IMR-90 (cell line): ENCODE data around the gene PLCG2. TPM values are rescaled to one million over a fixed set of nuclear protein-coding genes. Genes with fewer than 3 reads are reported as not detected.

Experiments
- ATAC-seq: fragments of 200-7000 bp; cut with Tn5 transposase; 2 replicates; pipeline ENCODE4 v1.9.1; 2020; ENCODE audit warnings: low read depth, mild to moderate bottlenecking, moderate library complexity
- BruUV-seq: library from RNA; stranded (reverse); fragments of 400-500 nt; replicated peaks from 2 replicates; lab custom pipeline; 2021; lab: Mats Ljungman, UMichigan
- CTCF ChIA-PET: fragments of 300-600 bp; formaldehyde crosslinking; extraction: SDS; loops from one replicate; lab custom pipeline; 2021; ENCODE audit warnings: antibody characterized with exemption; lab: Yijun Ruan, JAX
- POLR2A ChIA-PET: fragments of 300-600 bp; sonication (Branson Sonifier 250); formaldehyde crosslinking; loops from one replicate; lab custom pipeline; 2022; ENCODE audit warnings: antibody characterized with exemption; ENCODE audit not compliant: unreplicated experiment; lab: Charles Lee
- DNase-seq: peaks from one replicate; pipeline ENCODE4 v3.0.0; 2013
- H2AFZ ChIP-seq: replicated peaks from 2 replicates; pipeline ENCODE3; 2013; ENCODE audit warnings: low read length, mild to moderate bottlenecking; ENCODE audit not compliant: poor library complexity
- H2AK5ac ChIP-seq: 2 replicates; pipeline ENCODE4 v1.6.1; 2013; ENCODE audit warnings: low read depth, low read length, inconsistent platforms
- H2AK9ac ChIP-seq: replicated peaks from 2 replicates; pipeline ENCODE3; 2013; ENCODE audit warnings: mild to moderate bottlenecking, low read depth, low read length, moderate library complexity; ENCODE audit not compliant: poor library complexity
- H2BK120ac ChIP-seq: 2 replicates; pipeline ENCODE4 v1.6.1; 2013; ENCODE audit warnings: low read depth, low read length, inconsistent platforms
- H2BK15ac ChIP-seq: 3 replicates; pipeline ENCODE4 v1.6.1; 2013; ENCODE audit warnings: low read depth, low read length, inconsistent platforms
- H2BK20ac ChIP-seq: 2 replicates; pipeline ENCODE4 v1.6.1; 2013; ENCODE audit warnings: low read depth, mild to moderate bottlenecking, inconsistent platforms, low read length, moderate library complexity
- H2BK5ac ChIP-seq: 2 replicates; pipeline ENCODE4 v1.6.1; 2013; ENCODE audit warnings: mild to moderate bottlenecking, low read depth, low read length, inconsistent platforms; ENCODE audit not compliant: poor library complexity, severe bottlenecking
- H3K14ac ChIP-seq: replicated peaks from 2 replicates; pipeline ENCODE4 v1.6.1; 2013; ENCODE audit warnings: low read depth, low read length, inconsistent platforms
- H3K18ac ChIP-seq: 2 replicates; pipeline ENCODE4 v1.6.1; 2013; ENCODE audit warnings: low read depth, low read length, control low read depth
- H3K23ac ChIP-seq: 2 replicates; pipeline ENCODE4 v1.6.1; 2013; ENCODE audit warnings: low read depth, low read length, inconsistent platforms
- H3K27ac ChIP-seq: 2 replicates; pipeline ENCODE4 v1.5.1; 2013; ENCODE audit warnings: mild to moderate bottlenecking, control low read depth, low read length; ENCODE audit not compliant: insufficient read depth
- H3K27me3 ChIP-seq: 2 replicates; pipeline ENCODE4 v1.6.1; 2013; ENCODE audit warnings: low read length; ENCODE audit not compliant: control insufficient read depth, insufficient read depth
- H3K36me3 ChIP-seq: 2 replicates; pipeline ENCODE4 v1.6.1; 2013; ENCODE audit warnings: low read length, mixed read lengths; ENCODE audit not compliant: control insufficient read depth, insufficient read depth
- H3K4ac ChIP-seq: 2 replicates; pipeline ENCODE4 v1.6.1; 2013; ENCODE audit warnings: low read depth, low read length, inconsistent platforms
- H3K4me1 ChIP-seq: 2 replicates; pipeline ENCODE4 v1.6.1; 2013; ENCODE audit warnings: low read length, mixed read lengths; ENCODE audit not compliant: control insufficient read depth, insufficient read depth
- H3K4me2 ChIP-seq: 2 replicates; pipeline ENCODE4 v1.6.1; 2013; ENCODE audit warnings: low read depth, mild to moderate bottlenecking, control low read depth, low read length, moderate library complexity
- H3K4me3 ChIP-seq: 2 replicates; pipeline ENCODE4 v1.5.1; 2013; ENCODE audit warnings: low read depth, mild to moderate bottlenecking, control low read depth, low read length, moderate library complexity; ENCODE audit not compliant: insufficient read depth
- H3K56ac ChIP-seq: 2 replicates; pipeline ENCODE4 v1.6.1; 2013; ENCODE audit warnings: low read length, inconsistent platforms; ENCODE audit not compliant: insufficient read depth; ENCODE audit errors: extremely low read depth
- H3K79me1 ChIP-seq, 2 experiments: 2 replicates each; pipeline ENCODE4 v1.6.1; 2013; ENCODE audit warnings: low read length in 2 of 2, inconsistent platforms in 1 of 2, low read depth in 1 of 2
- H3K9ac ChIP-seq: 2 replicates; pipeline ENCODE4 v1.6.1; 2013; ENCODE audit warnings: low read depth, low read length, control low read depth
- H3K9me1 ChIP-seq: 2 replicates; pipeline ENCODE4 v1.6.1; 2013; ENCODE audit warnings: low read length, inconsistent platforms; ENCODE audit not compliant: insufficient read depth
- H3K9me3 ChIP-seq: 2 replicates; pipeline ENCODE4 v1.6.1; 2013; ENCODE audit warnings: low read length; ENCODE audit not compliant: control insufficient read depth, insufficient read depth
- H4K20me1 ChIP-seq: 2 replicates; pipeline ENCODE4 v1.6.1; 2013; ENCODE audit warnings: low read length, inconsistent platforms; ENCODE audit not compliant: insufficient read depth
- H4K5ac ChIP-seq: 2 replicates; pipeline ENCODE4 v1.6.1; 2013; ENCODE audit warnings: mild to moderate bottlenecking, low read depth, low read length, control low read depth
- H4K8ac ChIP-seq, 2 experiments: 2 replicates each; pipeline ENCODE4 v1.6.1; 2013; ENCODE audit warnings: low read depth in 2 of 2, low read length in 2 of 2, control low read depth in 1 of 2, inconsistent platforms in 1 of 2
- H4K91ac ChIP-seq: 2 replicates; pipeline ENCODE4 v1.6.1; 2013; ENCODE audit warnings: low read depth, low read length, inconsistent platforms; ENCODE audit not compliant: insufficient read depth
- BHLHE40 ChIP-seq: fragments of 150-350 bp; IDR thresholded peaks from 2 replicates; pipeline ENCODE4 v1.6.1; 2016; ENCODE audit warnings: mild to moderate bottlenecking, low read depth, low read length
- CEBPB ChIP-seq: IDR thresholded peaks from 2 replicates; pipeline ENCODE4 v1.6.1; 2012; ENCODE audit warnings: low read depth, low read length, improper control_type of control experiment
- CHD1 ChIP-seq: IDR thresholded peaks from 2 replicates; pipeline ENCODE4 v1.6.1; 2012; ENCODE audit warnings: low read depth, low read length, improper control_type of control experiment
- FOS ChIP-seq: fragments of 150-350 bp; IDR thresholded peaks from 2 replicates; pipeline ENCODE4 v1.6.1; 2016; ENCODE audit warnings: low read depth, low read length
- MAFK ChIP-seq: IDR thresholded peaks from 2 replicates; pipeline ENCODE4 v1.6.1; 2012; ENCODE audit warnings: low read depth, low read length, improper control_type of control experiment
- MAZ ChIP-seq: IDR thresholded peaks from 2 replicates; pipeline ENCODE4 v1.6.1; 2012; ENCODE audit warnings: low read depth, mild to moderate bottlenecking, low read length, improper control_type of control experiment, moderate library complexity, borderline replicate concordance
- NFE2L2 ChIP-seq: fragments of 150-350 bp; IDR thresholded peaks from 2 replicates; pipeline ENCODE4 v1.6.1; 2016; ENCODE audit warnings: low read depth, mild to moderate bottlenecking, low read length
- POLR2A ChIP-seq: IDR thresholded peaks from 2 replicates; pipeline ENCODE4 v1.6.1; 2012; ENCODE audit warnings: mild to moderate bottlenecking, low read depth, low read length
- RAD21 ChIP-seq: IDR thresholded peaks from 2 replicates; pipeline ENCODE4 v1.6.1; 2012; ENCODE audit warnings: low read length, improper control_type of control experiment
- RCOR1 ChIP-seq: IDR thresholded peaks from 2 replicates; pipeline ENCODE4 v1.6.1; 2012; ENCODE audit warnings: mild to moderate bottlenecking, low read length, improper control_type of control experiment; ENCODE audit not compliant: insufficient replicate concordance
- RFX5 ChIP-seq: IDR thresholded peaks from 2 replicates; pipeline ENCODE4 v1.8.0; 2012; ENCODE audit warnings: low read depth, mild to moderate bottlenecking, low read length, moderate library complexity
- SMC3 ChIP-seq: fragments of 150-350 bp; IDR thresholded peaks from 2 replicates; pipeline ENCODE4 v1.6.1; 2016; ENCODE audit warnings: low read depth, mild to moderate bottlenecking, antibody characterized with exemption, low read length, moderate library complexity
- WGBS, 2 experiments: methylation state at CpG; one replicate each; pipeline versions ENCODE4 v1.1.5 to v1.1.7; 2013; ENCODE audit warnings: missing lambda C conversion rate in 2 of 2; ENCODE audit not compliant: insufficient read length in 1 of 2; ENCODE audit errors: extremely low coverage in 2 of 2; 5-methylcytosine and 5-hydroxymethylcytosine counted together
- dilution Hi-C: fragments of 300-500 bp; cut with HindIII; formaldehyde crosslinking; loops from one replicate; pipeline ENCODE4 v1.14.3; 2018; ENCODE audit warnings: low sequenced_read_pairs; ENCODE audit not compliant: unreplicated experiment
- in situ Hi-C: fragments of 300-500 bp; cut with MboI; formaldehyde crosslinking; loops from 3 replicates; pipeline ENCODE4 v1.14.3; 2019; ENCODE audit warnings: low sequenced_read_pairs, inconsistent platforms, mixed read lengths
- intact Hi-C: fragments of 100-400 bp; cut with micrococcal nuclease; formaldehyde crosslinking; loops from 2 replicates; pipeline ENCODE4 v1.10.0; 2022
- polyA plus RNA-seq, 3 experiments: library from polyadenylated mRNA; depleted of rRNA; stranded (reverse); fragments of >200 nt; gene quantifications; 2 replicates each; pipeline ENCODE4 v1.2.3, GENCODE V29; 2012; ENCODE audit warnings: low replicate concordance in 1 of 3
- total RNA-seq: library from RNA; depleted of rRNA; stranded (reverse); fragments of >200 nt; gene quantifications from 2 replicates; pipeline ENCODE4 v1.2.3, GENCODE V29; 2012
- TF ChIP-seq, protein P1 (sequence below): fragments of 150-350 bp; IDR thresholded peaks from 2 replicates; pipeline ENCODE4 v1.6.1; 2017; ENCODE audit warnings: mild to moderate bottlenecking, antibody characterized with exemption, low read length, low read depth
- TF ChIP-seq, protein P2 (sequence below): conservative IDR thresholded peaks from 2 replicates; pipeline ENCODE4 v1.5.1; 2012; ENCODE audit warnings: mild to moderate bottlenecking, low read depth, low read length, improper control_type of control experiment
- TF ChIP-seq, protein P3 (sequence below): fragments of 150-350 bp; IDR thresholded peaks from 2 replicates; pipeline ENCODE4 v1.6.1; 2016; ENCODE audit warnings: low read depth, mild to moderate bottlenecking, low read length, moderate library complexity, borderline replicate concordance

PLCG2 gene
- total and polyA plus RNA-seq, 2 of the 4 experiments (the other 2 are of a cell fraction): 0.14 to 0.18 TPM

DNA sequence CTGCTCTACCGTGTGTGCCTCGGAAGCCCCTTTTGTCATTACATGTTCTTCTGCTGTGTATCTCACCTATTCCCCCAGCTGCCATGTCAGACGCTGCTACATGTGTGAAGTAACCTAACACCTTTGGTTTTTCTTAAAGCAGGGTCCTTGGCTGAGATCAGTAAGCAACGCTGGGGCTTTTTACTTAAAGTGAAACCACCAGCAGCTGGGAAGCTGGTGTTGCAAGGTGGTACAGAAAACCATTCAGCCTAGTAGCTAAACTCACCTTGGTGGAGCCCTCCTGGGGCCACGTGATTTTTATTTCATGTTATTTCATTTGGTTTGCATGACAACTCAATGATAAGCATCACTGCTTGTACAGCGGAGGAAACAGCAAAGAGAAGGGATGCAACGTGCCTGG, 62.6 kb downstream of the PLCG2 start:
- no peak overlapping the region for H2BK120ac ChIP-seq
- H2BK5ac ChIP-seq: no peak overlapping the region
- no peak overlapping the region for H3K56ac ChIP-seq
- H3K18ac ChIP-seq: no peak overlapping the region
- H4K8ac ChIP-seq: no peak overlapping the region
- ATAC-seq (no peak), DNase-seq (no peak)
- TF ChIP-seq RAD21 (no peak), CHD1 (no peak), RCOR1 (no peak), MAFK (no peak), POLR2A (no peak), FOS (no peak), BHLHE40 (no peak), MAZ (no peak), CEBPB (no peak), NFE2L2 (no peak), SMC3 (no peak), RFX5 (no peak)
- TF ChIP-seq, protein P1, sequence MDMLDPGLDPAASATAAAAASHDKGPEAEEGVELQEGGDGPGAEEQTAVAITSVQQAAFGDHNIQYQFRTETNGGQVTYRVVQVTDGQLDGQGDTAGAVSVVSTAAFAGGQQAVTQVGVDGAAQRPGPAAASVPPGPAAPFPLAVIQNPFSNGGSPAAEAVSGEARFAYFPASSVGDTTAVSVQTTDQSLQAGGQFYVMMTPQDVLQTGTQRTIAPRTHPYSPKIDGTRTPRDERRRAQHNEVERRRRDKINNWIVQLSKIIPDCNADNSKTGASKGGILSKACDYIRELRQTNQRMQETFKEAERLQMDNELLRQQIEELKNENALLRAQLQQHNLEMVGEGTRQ: no peak
- TF ChIP-seq, protein P2, sequence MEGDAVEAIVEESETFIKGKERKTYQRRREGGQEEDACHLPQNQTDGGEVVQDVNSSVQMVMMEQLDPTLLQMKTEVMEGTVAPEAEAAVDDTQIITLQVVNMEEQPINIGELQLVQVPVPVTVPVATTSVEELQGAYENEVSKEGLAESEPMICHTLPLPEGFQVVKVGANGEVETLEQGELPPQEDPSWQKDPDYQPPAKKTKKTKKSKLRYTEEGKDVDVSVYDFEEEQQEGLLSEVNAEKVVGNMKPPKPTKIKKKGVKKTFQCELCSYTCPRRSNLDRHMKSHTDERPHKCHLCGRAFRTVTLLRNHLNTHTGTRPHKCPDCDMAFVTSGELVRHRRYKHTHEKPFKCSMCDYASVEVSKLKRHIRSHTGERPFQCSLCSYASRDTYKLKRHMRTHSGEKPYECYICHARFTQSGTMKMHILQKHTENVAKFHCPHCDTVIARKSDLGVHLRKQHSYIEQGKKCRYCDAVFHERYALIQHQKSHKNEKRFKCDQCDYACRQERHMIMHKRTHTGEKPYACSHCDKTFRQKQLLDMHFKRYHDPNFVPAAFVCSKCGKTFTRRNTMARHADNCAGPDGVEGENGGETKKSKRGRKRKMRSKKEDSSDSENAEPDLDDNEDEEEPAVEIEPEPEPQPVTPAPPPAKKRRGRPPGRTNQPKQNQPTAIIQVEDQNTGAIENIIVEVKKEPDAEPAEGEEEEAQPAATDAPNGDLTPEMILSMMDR: no peak
- TF ChIP-seq, protein P3, sequence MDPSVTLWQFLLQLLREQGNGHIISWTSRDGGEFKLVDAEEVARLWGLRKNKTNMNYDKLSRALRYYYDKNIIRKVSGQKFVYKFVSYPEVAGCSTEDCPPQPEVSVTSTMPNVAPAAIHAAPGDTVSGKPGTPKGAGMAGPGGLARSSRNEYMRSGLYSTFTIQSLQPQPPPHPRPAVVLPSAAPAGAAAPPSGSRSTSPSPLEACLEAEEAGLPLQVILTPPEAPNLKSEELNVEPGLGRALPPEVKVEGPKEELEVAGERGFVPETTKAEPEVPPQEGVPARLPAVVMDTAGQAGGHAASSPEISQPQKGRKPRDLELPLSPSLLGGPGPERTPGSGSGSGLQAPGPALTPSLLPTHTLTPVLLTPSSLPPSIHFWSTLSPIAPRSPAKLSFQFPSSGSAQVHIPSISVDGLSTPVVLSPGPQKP: no peak
- no peak overlapping the region for H3K4ac ChIP-seq
- H4K20me1 ChIP-seq: no peaks in the 10 kb centered on the region
- H3K4me2 ChIP-seq: no peak overlapping the region
- H3K27me3 ChIP-seq: peaks cover 3% of the 10 kb centered on the region; the same call in 1 of the 2 replicates
- no peak overlapping the region for H2AK9ac ChIP-seq
- H3K27ac ChIP-seq: no peak overlapping the region
- POLR2A ChIA-PET: no interaction called here
- intact Hi-C loops: no loop called here
- no peak overlapping the region for H4K5ac ChIP-seq
- no peaks in the 10 kb centered on the region for H3K9me3 ChIP-seq
- no peak overlapping the region for H3K4me3 ChIP-seq
- H2BK15ac ChIP-seq: no peak overlapping the region
- H3K4me1 ChIP-seq: no peaks in the 10 kb centered on the region
- dilution Hi-C loops: no loop called here
- H3K14ac ChIP-seq: no peak overlapping the region
- no peaks in the 10 kb centered on the region for H3K9me1 ChIP-seq
- H2BK20ac ChIP-seq: no peak overlapping the region
- WGBS, 2 experiments: no CpG with 5 or more reads among the region's 7 CpGs
- H4K91ac ChIP-seq: no peak overlapping the region
- no peaks in the 10 kb centered on the region for H3K36me3 ChIP-seq
- H2AK5ac ChIP-seq: no peak overlapping the region
- no TSS peak for BruUV-seq
- H2AFZ ChIP-seq: no peak overlapping the region
- H3K9ac ChIP-seq: no peak overlapping the region
- in situ Hi-C loops: no loop called here
- no peaks in the 10 kb centered on the region for H3K79me1 ChIP-seq
- CTCF ChIA-PET: no interaction called here
- no peak overlapping the region for H3K23ac ChIP-seq
